ENCODE results near the gene CCDC102B. TPM values are rescaled to one million over a fixed set of nuclear protein-coding genes. Genes with fewer than 3 reads are reported as not detected.

The CCDC102B gene
- total and polyA plus RNA-seq, 2 of the 8 experiments (the other 6 are each of a cell fraction or from before 2014, with no cell fraction given) = 0.80 to 1.1 TPM

DNA sequence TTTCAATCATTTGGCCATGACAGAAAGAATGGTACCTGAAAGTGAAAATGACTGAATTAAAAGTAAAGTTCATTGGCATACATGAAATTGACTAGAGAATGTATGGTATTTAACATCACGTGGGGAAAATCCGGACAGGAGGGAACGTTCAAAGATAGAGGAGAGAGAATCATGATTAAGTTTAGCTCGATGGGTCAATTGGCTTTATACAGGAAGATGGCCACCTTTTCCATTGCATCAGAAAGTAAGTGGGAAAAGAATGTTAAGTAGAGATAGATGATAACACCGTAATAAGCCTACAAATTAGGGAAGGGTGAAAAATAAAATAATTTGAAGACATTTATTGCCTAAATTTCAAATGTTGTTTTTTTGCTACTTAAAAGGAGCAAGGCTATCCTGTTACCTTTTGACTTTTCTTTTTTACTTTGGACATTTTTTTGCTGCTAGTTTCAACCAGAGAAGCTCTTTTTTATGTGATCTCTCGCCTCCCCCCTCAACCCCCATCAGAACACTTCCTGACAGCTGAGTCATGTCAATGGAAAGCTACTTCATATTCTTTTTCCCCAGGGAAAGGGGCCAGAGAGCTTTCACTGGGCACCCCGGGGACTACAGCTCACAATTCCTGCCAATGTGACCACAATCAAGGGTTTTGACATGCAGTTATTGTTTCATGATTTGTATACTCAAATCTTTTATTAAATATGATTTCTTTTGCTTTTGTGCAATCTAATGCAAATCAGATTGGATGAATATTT, 767 bp upstream of the CCDC102B start:
- Histone ChIP-seq H3K23ac (ENCODE audit: insufficient read length) (no peak overlapping the region), H3K4me3 (ENCODE audit: extremely low read depth in 1 of 4, insufficient read depth in 2 of 4, low read depth in 3 of 4, low read length in 4 of 4) (no peak overlapping the region), H3K9ac (replicated peaks in 1 of 4; ENCODE audit: extremely low read depth in 1 of 4, low read depth in 3 of 4, low read length in 3 of 4) (no peak overlapping the region), H2BK15ac (ENCODE audit: low read length) (no peak overlapping the region), H3K4me2 (ENCODE audit: insufficient read depth in 1 of 2, low read depth in 2 of 2, low read length in 2 of 2) (no peak overlapping the region), H4K5ac (ENCODE audit: insufficient read length, low read depth, low read length) (no peak overlapping the region), H3K14ac (ENCODE audit: insufficient read length) (no peak overlapping the region), H4K8ac (ENCODE audit: extremely low read depth, insufficient read depth, low read length) (no peak overlapping the region), H3K56ac (replicated peaks; ENCODE audit: insufficient read length, low read depth, low read length) (no peak overlapping the region), H2BK12ac (ENCODE audit: low read depth, low read length) (no peak overlapping the region), H2BK20ac (ENCODE audit: low read length) (no peak overlapping the region), H3K4me1 (replicated peaks in 1 of 4; ENCODE audit: control insufficient read depth in 3 of 4, insufficient read depth in 4 of 4, low read length in 3 of 4) (no peaks in the 10 kb centered on the region), H3K36me3 (ENCODE audit: control insufficient read depth in 2 of 4, insufficient read depth in 4 of 4, low read length in 3 of 4) (no peaks in the 10 kb centered on the region), H4K20me1 (replicated peaks in 1 of 2; ENCODE audit: control insufficient read depth in 1 of 2, insufficient read depth in 2 of 2, low read length in 2 of 2) (no peaks in the 10 kb centered on the region), H4K91ac (replicated peaks; ENCODE audit: insufficient read length, low read length) (no peak overlapping the region), H3K79me2 (ENCODE audit: control insufficient read depth in 1 of 2, insufficient read depth in 2 of 2, low read length in 2 of 2) (no peaks in the 10 kb centered on the region), H3K23me2 (ENCODE audit: low read depth, low read length) (no peaks in the 10 kb centered on the region; the same call in 1 of the 2 replicates), H2BK5ac (ENCODE audit: low read depth, low read length) (no peak overlapping the region), H3K79me1 (ENCODE audit: low read depth, low read length) (no peaks in the 10 kb centered on the region), H3K18ac (ENCODE audit: extremely low read depth, low read length) (no peak overlapping the region), H3K27me3 (replicated peaks in 1 of 4; ENCODE audit: control insufficient read depth in 3 of 4, extremely low read depth in 1 of 4, insufficient read depth in 3 of 4, low read length in 3 of 4) (no peaks in the 10 kb centered on the region), H2AK5ac (ENCODE audit: low read depth, low read length) (no peak overlapping the region), H2BK120ac (replicated peaks; ENCODE audit: low read depth, low read length) (no peak overlapping the region), H2AFZ (ENCODE audit: low read length) (no peak overlapping the region), H3K9me3 (ENCODE audit: insufficient read depth in 2 of 2, low read depth in 1 of 2, low read length in 1 of 2) (no peaks in the 10 kb centered on the region), H3K4ac (replicated peaks; ENCODE audit: insufficient read length, low read depth, low read length) (no peak overlapping the region), H3K27ac (ENCODE audit: low read depth, low read length) (no peak overlapping the region)
- WGBS, 2 experiments (ENCODE audit: extremely low coverage in 1 of 2, insufficient coverage in 1 of 2, insufficient read length in 1 of 2, insufficient replicate concordance in 2 of 2, low coverage in 1 of 2, low lambda C conversion rate in 2 of 2, missing lambda C conversion rate in 1 of 2) = 86% methylated on average over 7 of the region's 7 CpGs; no CpG with 5 or more reads in 1 of the 2 experiments
- POLR2A ChIA-PET (ENCODE audit: partially characterized antibody) = no interaction called here
- no peak for DNase-seq (ENCODE audit: low read depth in 1 of 2, low spot score in 2 of 2)
- FAIRE-seq = no peak
- CTCF ChIA-PET (ENCODE audit: partially characterized antibody) = no interaction called here
- TF ChIP-seq NANOG (IDR thresholded peaks at IDR 0.05; ENCODE audit: insufficient read depth, low read depth, low read length, poor library complexity, severe bottlenecking) (no peak), TAF7 (optimal IDR thresholded peaks at IDR 0.05; ENCODE audit: borderline replicate concordance, low read depth, low read length) (no peak), EP300 (IDR thresholded peaks at IDR 0.05; ENCODE audit: borderline replicate concordance in 1 of 2, low read depth in 2 of 2, low read length in 2 of 2) (no peak), SP4 (IDR thresholded peaks at IDR 0.05; ENCODE audit: low read length) (no peak), KDM5A (IDR thresholded peaks at IDR 0.05; ENCODE audit: low read length) (no peak), HDAC2 (IDR thresholded peaks at IDR 0.05; ENCODE audit: borderline replicate concordance in 1 of 2, low read depth in 2 of 2, low read length in 2 of 2) (no peak), TEAD4 (IDR thresholded peaks at IDR 0.05; ENCODE audit: low read depth, low read length) (no peak)
- TF ChIP-seq, protein P1, sequence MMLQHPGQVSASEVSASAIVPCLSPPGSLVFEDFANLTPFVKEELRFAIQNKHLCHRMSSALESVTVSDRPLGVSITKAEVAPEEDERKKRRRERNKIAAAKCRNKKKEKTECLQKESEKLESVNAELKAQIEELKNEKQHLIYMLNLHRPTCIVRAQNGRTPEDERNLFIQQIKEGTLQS (IDR thresholded peaks at IDR 0.05; ENCODE audit: insufficient read depth, low read depth, low read length) = no peak
- TF ChIP-seq, protein P2, sequence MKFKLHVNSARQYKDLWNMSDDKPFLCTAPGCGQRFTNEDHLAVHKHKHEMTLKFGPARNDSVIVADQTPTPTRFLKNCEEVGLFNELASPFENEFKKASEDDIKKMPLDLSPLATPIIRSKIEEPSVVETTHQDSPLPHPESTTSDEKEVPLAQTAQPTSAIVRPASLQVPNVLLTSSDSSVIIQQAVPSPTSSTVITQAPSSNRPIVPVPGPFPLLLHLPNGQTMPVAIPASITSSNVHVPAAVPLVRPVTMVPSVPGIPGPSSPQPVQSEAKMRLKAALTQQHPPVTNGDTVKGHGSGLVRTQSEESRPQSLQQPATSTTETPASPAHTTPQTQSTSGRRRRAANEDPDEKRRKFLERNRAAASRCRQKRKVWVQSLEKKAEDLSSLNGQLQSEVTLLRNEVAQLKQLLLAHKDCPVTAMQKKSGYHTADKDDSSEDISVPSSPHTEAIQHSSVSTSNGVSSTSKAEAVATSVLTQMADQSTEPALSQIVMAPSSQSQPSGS (IDR thresholded peaks at IDR 0.05; ENCODE audit: low read length) = no peak
